PC-3 (cell line): ENCODE measurements around the gene PADI4.

ENCODE experiments used
- CTCF ChIP-seq: fragments of 300-600 bp; sonication (generic); conservative IDR thresholded peaks from 2 replicates; pipeline ENCODE4 v1.5.1; 2017; ENCODE audit warnings: antibody characterized with exemption, low read depth, mild to moderate bottlenecking, low read length
- EZH2 ChIP-seq: fragments of 300-600 bp; sonication (generic); IDR thresholded peaks from one replicate; pipeline ENCODE4 v1.6.1; 2017; ENCODE audit warnings: antibody characterized with exemption, mild to moderate bottlenecking, low read length; ENCODE audit not compliant: unreplicated experiment
- EZH2phosphoT487 ChIP-seq: fragments of 300-600 bp; sonication (generic); IDR thresholded peaks from 2 replicates; pipeline ENCODE4 v1.6.1; 2018; ENCODE audit warnings: mild to moderate bottlenecking, antibody characterized with exemption, low read length, borderline replicate concordance

- no peak for TF ChIP-seq CTCF
- no peak for TF ChIP-seq EZH2phosphoT487
- no peak for TF ChIP-seq EZH2
These were observed 12.7 kb upstream of the PADI4 start for GRCh38 chr1:17295292-17295691.
